GM21786 (cell line): ENCODE results near the gene HCRTR1.

ENCODE experiments used
- ATAC-seq: cut with Tn5 transposase; IDR thresholded peaks from one replicate; pipeline ENCODE4 v1.9.1; 2021; ENCODE audit not compliant: unreplicated experiment

HCRTR1 gene

GRCh38 chr1:31596737-31597097, 20.8 kb upstream of the HCRTR1 start:
- no peak for ATAC-seq

- no peak for ATAC-seq
Observed at GRCh38 chr1:31598980-31599379, 18.5 kb upstream of the HCRTR1 start.

GRCh38 chr1:31600641-31601040, 16.8 kb upstream of the HCRTR1 start:
- ATAC-seq, result no peak

GRCh38 chr1:31602081-31602480, 15.4 kb upstream of the HCRTR1 start:
- ATAC-seq, result no peak

- ATAC-seq, result peak; percentile 97
Observed at GRCh38 chr1:31605908-31606427, 11.5 kb upstream of the HCRTR1 start.

GRCh38 chr1:31607360-31607759, 10.1 kb upstream of the HCRTR1 start:
- ATAC-seq, result no peak

GRCh38 chr1:31609514-31610118, 7.9 kb upstream of the HCRTR1 start:
- ATAC-seq, result no peak

GRCh38 chr1:31614414-31615005, 3.0 kb upstream of the HCRTR1 start:
- ATAC-seq, result no peak

- ATAC-seq, result no peak
Observed at GRCh38 chr1:31615414-31615813, 2.1 kb upstream of the HCRTR1 start.

GRCh38 chr1:31615939-31616338, 1.6 kb upstream of the HCRTR1 start:
- no peak for ATAC-seq

GRCh38 chr1:31617916-31618746, 642 bp downstream of the HCRTR1 start:
- ATAC-seq, result no peak

- ATAC-seq, result no peak
Observed at GRCh38 chr1:31618916-31619846, 1.7 kb downstream of the HCRTR1 start.

- no peak for ATAC-seq
Observed at GRCh38 chr1:31620631-31621497, 3.4 kb downstream of the HCRTR1 start.

GRCh38 chr1:31621498-31621820, 4.0 kb downstream of the HCRTR1 start:
- ATAC-seq, result no peak

GRCh38 chr1:31621847-31622730, 4.6 kb downstream of the HCRTR1 start:
- no peak for ATAC-seq

GRCh38 chr1:31623365-31623764, 5.9 kb downstream of the HCRTR1 start:
- no peak for ATAC-seq

- ATAC-seq, result no peak
Observed at GRCh38 chr1:31624309-31624708, 6.8 kb downstream of the HCRTR1 start.

GRCh38 chr1:31624731-31625514, 7.4 kb downstream of the HCRTR1 start:
- ATAC-seq, result no peak
